GM12878 (cell line): ENCODE results near the gene PPP1R3F. TPM values are rescaled to one million over a fixed set of nuclear protein-coding genes. Genes with fewer than 3 reads are reported as not detected.

ENCODE experiments used
- ATAC-seq: fragments of 200-7000 bp; cut with Tn5 transposase; 3 replicates; pipeline ENCODE4 v1.9.1; 2020; ENCODE audit warnings: mild to moderate bottlenecking, moderate library complexity
- BruUV-seq: library from RNA; stranded (reverse); fragments of 400-500 nt; replicated peaks from 2 replicates; lab custom pipeline; 2021; lab: Mats Ljungman, UMichigan
- CTCF ChIA-PET: fragments of 300-600 bp; sonication (Branson Sonifier 250); formaldehyde crosslinking; extraction: SDS; loops from one replicate; lab custom pipeline; 2021; ENCODE audit warnings: inconsistent platforms; lab: Yijun Ruan, JAX
- POLR2A ChIA-PET: fragments of 350-600 bp; formaldehyde crosslinking; extraction: SDS; loops from one replicate; lab custom pipeline; 2021; ENCODE audit warnings: inconsistent platforms; lab: Charles Lee
- RAD21 ChIA-PET: fragments of 300-600 bp; sonication (Branson Sonifier 250); formaldehyde crosslinking; loops from one replicate; lab custom pipeline; 2023; ENCODE audit warnings: antibody characterized with exemption; ENCODE audit not compliant: unreplicated experiment; lab: Charles Lee
- SMC1A ChIA-PET: fragments of 300-600 bp; sonication (Branson Sonifier 250); formaldehyde crosslinking; loops from one replicate; lab custom pipeline; 2023; ENCODE audit not compliant: unreplicated experiment, uncharacterized antibody; lab: Charles Lee
- DNase-seq: peaks from one replicate; pipeline ENCODE4 v3.0.0-alpha.2; 2011; ENCODE audit warnings: low read depth, low spot score
- FAIRE-seq: peaks from 3 replicates; lab custom pipeline; 2011; peaks lifted over from hg19 to GRCh38; lab: Jason Lieb, UNC
- H2AFZ ChIP-seq: 2 replicates; pipeline ENCODE4 v1.6.0; 2011; ENCODE audit warnings: low read depth, low read length, control low read depth; ENCODE audit not compliant: control insufficient read depth
- H3K27ac ChIP-seq: 2 replicates; pipeline ENCODE4 v1.5.1; 2011; ENCODE audit warnings: control low read depth; ENCODE audit not compliant: control insufficient read depth, insufficient read depth
- H3K27me3 ChIP-seq, 2 experiments: replicated peaks in 1 of 2; 2 replicates each; pipeline versions ENCODE4 v1.6.0 to v1.6.1; 2011; ENCODE audit warnings: low read length in 1 of 2; ENCODE audit not compliant: control insufficient read depth in 2 of 2, insufficient read depth in 2 of 2
- H3K36me3 ChIP-seq, 2 experiments: 2 replicates each; pipeline ENCODE4 v1.5.1; 2011; ENCODE audit warnings: low read length in 1 of 2; ENCODE audit not compliant: control insufficient read depth in 2 of 2, insufficient read depth in 2 of 2
- H3K4me1 ChIP-seq: 2 replicates; pipeline ENCODE4 v1.6.1; 2011; ENCODE audit warnings: mild to moderate bottlenecking, low read length, moderate library complexity, mixed read lengths; ENCODE audit not compliant: control insufficient read depth, insufficient read depth
- H3K4me2 ChIP-seq: 2 replicates; pipeline ENCODE4 v1.6.0; 2011; ENCODE audit warnings: control low read depth; ENCODE audit not compliant: control insufficient read depth, insufficient read depth
- H3K4me3 ChIP-seq: fragments of 200-600 bp; sonication (generic); 2 replicates; pipeline ENCODE4 v1.5.1; 2016
- H3K79me2 ChIP-seq: 2 replicates; pipeline ENCODE4 v1.6.0; 2011; ENCODE audit warnings: low read length; ENCODE audit not compliant: control insufficient read depth, insufficient read depth
- H3K9ac ChIP-seq: 2 replicates; pipeline ENCODE4 v1.8.0; 2011; ENCODE audit warnings: low read length, control low read depth, mixed read lengths; ENCODE audit not compliant: control insufficient read depth, insufficient read depth
- H3K9me3 ChIP-seq: replicated peaks from 3 replicates; pipeline ENCODE4 v1.5.1; 2011; ENCODE audit warnings: mild to moderate bottlenecking, low read length; ENCODE audit not compliant: control insufficient read depth, insufficient read depth
- H4K20me1 ChIP-seq: 2 replicates; pipeline ENCODE4 v1.6.0; 2011; ENCODE audit not compliant: control insufficient read depth, insufficient read depth
- BCL3 ChIP-seq: IDR thresholded peaks from 2 replicates; pipeline ENCODE4 v1.6.1; 2011; ENCODE audit warnings: borderline replicate concordance, low read depth, mild to moderate bottlenecking, moderate library complexity, low read length; ENCODE audit not compliant: insufficient read depth, poor library complexity, severe bottlenecking
- HSF1 ChIP-seq: fragments of 150-350 bp; IDR thresholded peaks from 2 replicates; pipeline ENCODE4 v1.6.1; 2014; ENCODE audit warnings: mild to moderate bottlenecking, low read depth, low read length
- IRF5 ChIP-seq: fragments of 450-650 bp; IDR thresholded peaks from 2 replicates; pipeline ENCODE4 v1.6.1; 2017; ENCODE audit warnings: borderline replicate concordance
- KDM1A ChIP-seq: fragments of 200-600 bp; sonication (generic); IDR thresholded peaks from 2 replicates; pipeline ENCODE4 v1.6.1; 2016; ENCODE audit warnings: borderline replicate concordance
- MLLT1 ChIP-seq: fragments of 450-650 bp; IDR thresholded peaks from 2 replicates; pipeline ENCODE4 v1.6.1; 2016; ENCODE audit warnings: mild to moderate bottlenecking
- PAX5 ChIP-seq: IDR thresholded peaks from 2 replicates; pipeline ENCODE4 v1.6.1; 2011; ENCODE audit warnings: low read depth, low read length, borderline replicate concordance
- POU2F2 ChIP-seq: IDR thresholded peaks from 3 replicates; pipeline ENCODE4 v1.6.1; 2011; ENCODE audit warnings: low read depth, mild to moderate bottlenecking, low read length, borderline replicate concordance
- REST ChIP-seq: IDR thresholded peaks from 2 replicates; pipeline ENCODE4 v1.6.1; 2012; ENCODE audit warnings: mild to moderate bottlenecking, low read depth, low read length
- SMC3 ChIP-seq: IDR thresholded peaks from 2 replicates; pipeline ENCODE4 v1.6.1; 2011; ENCODE audit warnings: low read length, improper control_type of control experiment, borderline replicate concordance
- TCF3 ChIP-seq: IDR thresholded peaks from 2 replicates; pipeline ENCODE4 v1.6.1; 2012; ENCODE audit warnings: low read depth, mild to moderate bottlenecking, low read length, borderline replicate concordance; ENCODE audit not compliant: insufficient read depth
- WRNIP1 ChIP-seq: IDR thresholded peaks from 2 replicates; pipeline ENCODE4 v1.6.1; 2011; ENCODE audit warnings: low read depth, low read length, improper control_type of control experiment, borderline replicate concordance
- YBX1 ChIP-seq: fragments of 450-650 bp; IDR thresholded peaks from 2 replicates; pipeline ENCODE4 v1.6.1; 2016; ENCODE audit warnings: antibody characterized with exemption
- ZZZ3 ChIP-seq: IDR thresholded peaks from 2 replicates; pipeline ENCODE4 v1.6.1; 2011; ENCODE audit warnings: low read depth; ENCODE audit not compliant: control insufficient read depth, insufficient read length
- WGBS: methylation state at CpG from one replicate; pipeline ENCODE4 v1.1.6; 2016; ENCODE audit warnings: low lambda C conversion rate; ENCODE audit not compliant: insufficient replicate concordance, insufficient coverage; ENCODE audit errors: missing lambda C conversion rate; 5-methylcytosine and 5-hydroxymethylcytosine counted together
- in situ Hi-C: fragments of 300-500 bp; cut with MboI; formaldehyde crosslinking; loops from 9 replicates; pipeline ENCODE4 v1.14.3; 2018; ENCODE audit warnings: mixed read lengths
- intact Hi-C: fragments of 100-400 bp; cut with micrococcal nuclease; formaldehyde crosslinking; loops from one replicate; pipeline ENCODE4 v1.14.2; 2022; ENCODE audit not compliant: unreplicated experiment
- polyA plus RNA-seq, 11 experiments: library from polyadenylated mRNA; depleted of rRNA in 4 of 11; unstranded in 6 of 11; stranded (reverse) in 5 of 11; fragments of >200 nt; fragmentation: Nextera tagmentation in 4 of 11; fragmentation: Illumina TruSeq in 1 of 11; extraction: Ambion mirVana in 4 of 11; extraction: Trizol in 1 of 11; gene quantifications; 1 replicate in 1 of 11; 2 replicates in 10 of 11; pipeline versions ENCODE4 v1.2.1 to v1.2.3, GENCODE V29; 2011 to 2016; ENCODE audit warnings: inconsistent platforms in 2 of 11, missing spikeins in 2 of 11, low read depth in 1 of 11
- total RNA-seq, 4 experiments: library from RNA; depleted of rRNA in 3 of 4; stranded (reverse); fragments of >200 nt in 3 of 4; fragmentation: Illumina TruSeq in 1 of 4; extraction: Trizol in 1 of 4; gene quantifications; 2 replicates each; pipeline versions ENCODE4 v1.2.1 to v1.2.3, GENCODE V29; 2013 to 2021

Gene PPP1R3F
- total and polyA plus RNA-seq, 10 of the 15 experiments (the other 5 are each of a cell fraction or from before 2014, with no cell fraction given), result 0.18 to 4.4 (median 1.00) TPM

GRCh38 chrX:49232525-49232924, 37.1 kb upstream of the PPP1R3F start:
- POLR2A ChIA-PET, result no interaction called here
- WGBS, result 13% methylated on average over 2 of the region's 2 CpGs
- CTCF ChIA-PET, result interaction anchor here (1.1 kb wide), 1 partner anchor 40 kb away, joined by 3 read pairs; no protein-coding TSS in a partner anchor

More at GRCh38 chrX:49232525-49232924, 37.1 kb upstream of the PPP1R3F start:
- H3K4me2 ChIP-seq, result no peak overlapping the region
- peaks cover 5% of the 10 kb centered on the region for H3K4me1 ChIP-seq
- H3K27ac ChIP-seq, result no peak overlapping the region
- ChIA-PET RAD21 (no interaction called here), SMC1A (no interaction called here)
- TF ChIP-seq KDM1A, result no peak
- TF ChIP-seq MLLT1, result no peak
- no peak for TF ChIP-seq HSF1
- no peak for TF ChIP-seq SMC3
- no peak for TF ChIP-seq TCF3
- TF ChIP-seq POU2F2, result no peak
- TF ChIP-seq ZZZ3, result no peak
- no peak for TF ChIP-seq BCL3
- no peak for TF ChIP-seq PAX5
- no peak for TF ChIP-seq IRF5
- no peak for TF ChIP-seq WRNIP1
- no peak for TF ChIP-seq REST
- TF ChIP-seq YBX1, result no peak
- no peaks in the 10 kb centered on the region; the same call in 2 of the 3 replicates for H3K9me3 ChIP-seq
- no peak overlapping the region for H2AFZ ChIP-seq
- H3K79me2 ChIP-seq, result peaks cover 3% of the 10 kb centered on the region; the same call in 1 of the 2 replicates
- FAIRE-seq (no peak), DNase-seq (no peak), ATAC-seq (no peak)
- H3K9ac ChIP-seq, result no peak overlapping the region
- no TSS peak for BruUV-seq
- no peaks in the 10 kb centered on the region for H3K36me3 ChIP-seq
- no peaks in the 10 kb centered on the region for H3K27me3 ChIP-seq
- intact Hi-C loops (no loop called here), in situ Hi-C loops (no loop called here)
- H4K20me1 ChIP-seq, result no peaks in the 10 kb centered on the region
- no peak overlapping the region for H3K4me3 ChIP-seq
